HG03064 (cell line): Measurements from ENCODE around the gene ACOXL.
"Not testable (repeated sequence)": the region's sequence is repeated elsewhere in the genome, so short reads cannot be mapped to it uniquely, and the experiment has no call there.

ENCODE experiments used
- ATAC-seq: cut with Tn5 transposase; IDR thresholded peaks from one replicate; pipeline ENCODE4 v1.9.1; 2021; ENCODE audit warnings: low read depth; ENCODE audit not compliant: unreplicated experiment

ACOXL gene

GRCh38 chr2:111030260-111030891 lies 298.0 kb downstream of the ACOXL start:
- ATAC-seq: peak; percentile 79

GRCh38 chr2:111030945-111031344 lies 298.6 kb downstream of the ACOXL start:
- no peak for ATAC-seq

GRCh38 chr2:111031546-111032478 lies 299.4 kb downstream of the ACOXL start:
- no peak for ATAC-seq

- no peak for ATAC-seq
Measured at GRCh38 chr2:111032721-111033429, 300.5 kb downstream of the ACOXL start.

GRCh38 chr2:111034146-111034545 lies 301.8 kb downstream of the ACOXL start:
- no peak for ATAC-seq

GRCh38 chr2:111034606-111035005 lies 302.2 kb downstream of the ACOXL start:
- ATAC-seq: no peak

- no peak for ATAC-seq
Measured at GRCh38 chr2:111035830-111036441, 303.6 kb downstream of the ACOXL start.

- no peak for ATAC-seq
Measured at GRCh38 chr2:111037128-111037527, 304.8 kb downstream of the ACOXL start.

- no peak for ATAC-seq
Measured at GRCh38 chr2:111039628-111040383, 307.4 kb downstream of the ACOXL start.

GRCh38 chr2:111041398-111042202 lies 309.2 kb downstream of the ACOXL start:
- ATAC-seq: no peak

GRCh38 chr2:111042261-111042660 lies 309.9 kb downstream of the ACOXL start:
- ATAC-seq: no peak

GRCh38 chr2:111042772-111043771 lies 310.7 kb downstream of the ACOXL start:
- no peak for ATAC-seq

GRCh38 chr2:111044066-111044465 lies 311.7 kb downstream of the ACOXL start:
- ATAC-seq: no peak

GRCh38 chr2:111045236-111045635 lies 312.9 kb downstream of the ACOXL start:
- not testable (repeated sequence) for ATAC-seq

GRCh38 chr2:111045771-111046444 lies 313.5 kb downstream of the ACOXL start:
- no peak for ATAC-seq

- ATAC-seq: no peak
Measured at GRCh38 chr2:111046670-111047069, 314.3 kb downstream of the ACOXL start.
